VCaP (cell line): ENCODE data around the gene C12orf75.

ENCODE experiments used
- H3K27ac ChIP-seq: fragments of 450-650 bp; 2 replicates; pipeline ENCODE4 v1.5.1; 2017
- CTCF ChIP-seq: fragments of 450-650 bp; conservative IDR thresholded peaks from 2 replicates; pipeline ENCODE4 v1.5.1; 2017; ENCODE audit warnings: mild to moderate bottlenecking, moderate library complexity

The C12orf75 gene

GRCh38 chr12:105343836-105344235, 13.3 kb downstream of the C12orf75 start:
- H3K27ac ChIP-seq: no peak overlapping the region; the same call in 1 of the 2 replicates
- TF ChIP-seq CTCF: no peak

DNA sequence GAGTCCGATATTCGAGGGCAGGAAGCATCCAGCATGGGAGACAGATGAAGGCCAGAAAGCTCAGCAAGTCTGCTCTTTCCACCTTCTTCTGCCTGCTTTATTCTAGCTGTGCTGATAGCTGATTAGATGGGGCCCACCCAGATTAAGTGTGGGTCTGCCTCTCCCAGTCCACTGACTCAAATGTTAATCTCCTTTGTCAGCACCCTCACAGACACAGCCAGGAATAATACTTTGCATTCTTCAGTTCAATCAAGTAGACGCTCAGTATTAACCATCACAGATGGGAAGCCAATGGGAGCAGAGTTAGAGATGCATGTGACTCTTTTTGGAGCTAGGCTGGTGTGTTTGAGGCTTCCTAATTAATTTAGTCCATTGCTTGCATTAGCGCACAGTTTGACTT, 17.0 kb downstream of the C12orf75 start:
- H3K27ac ChIP-seq: no peak overlapping the region
- TF ChIP-seq CTCF: no peak

- H3K27ac ChIP-seq: no peak overlapping the region
- no peak for TF ChIP-seq CTCF
Observed at GRCh38 chr12:105348142-105348541, 17.7 kb downstream of the C12orf75 start.

GRCh38 chr12:105348561-105348960, 18.1 kb downstream of the C12orf75 start:
- TF ChIP-seq CTCF: no peak
- no peak overlapping the region for H3K27ac ChIP-seq

DNA sequence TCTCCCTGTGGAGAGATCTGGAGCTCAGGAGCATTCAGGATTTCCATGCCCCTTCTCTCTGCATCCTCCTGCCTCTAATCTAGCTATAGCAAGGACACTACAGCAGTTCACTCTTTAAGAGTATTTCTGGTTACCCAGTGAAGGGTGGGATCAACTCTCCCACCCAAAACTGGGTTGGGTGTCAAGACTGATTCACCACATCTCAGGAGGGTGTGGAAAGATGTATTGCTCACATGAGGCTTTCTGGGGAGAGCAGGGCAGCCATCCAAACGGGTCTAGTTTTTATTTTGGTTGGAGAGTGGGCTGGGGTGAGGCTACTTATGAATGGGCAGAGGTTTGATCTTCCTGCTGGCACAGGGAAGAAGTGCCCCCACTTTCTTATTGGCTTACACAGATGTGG, 18.6 kb downstream of the C12orf75 start:
- TF ChIP-seq CTCF: no peak
- no peak overlapping the region for H3K27ac ChIP-seq

- peak overlapping the region; percentile 69; the same call in 1 of the 2 replicates for H3K27ac ChIP-seq
Observed at GRCh38 chr12:105351523-105351922, 21.0 kb downstream of the C12orf75 start.

GRCh38 chr12:105352052-105352451, 21.6 kb downstream of the C12orf75 start:
- H3K27ac ChIP-seq: peak overlapping the region; percentile 69
- no peak for TF ChIP-seq CTCF

More at GRCh38 chr12:105351523-105351922, 21.0 kb downstream of the C12orf75 start:
- no peak for TF ChIP-seq CTCF
